ENCODE data around the gene DBH.

- TF ChIP-seq CTCF (IDR thresholded peaks at IDR 0.05) (no peak), ZFX (IDR thresholded peaks at IDR 0.05; ENCODE audit: borderline replicate concordance) (no peak)
Observed at GRCh38 chr9:133671371-133671770, 35.2 kb downstream of the DBH start.
